Measurements from ENCODE around the gene SRPRB. TPM values are rescaled to one million over a fixed set of nuclear protein-coding genes. Genes with fewer than 3 reads are reported as not detected.
A peak's percentile ranks its signal among the peaks of the same experiment; 100 is the strongest.

SRPRB gene
- total RNA-seq, 1 experiment from 2014 or later: 61.0 TPM

DNA sequence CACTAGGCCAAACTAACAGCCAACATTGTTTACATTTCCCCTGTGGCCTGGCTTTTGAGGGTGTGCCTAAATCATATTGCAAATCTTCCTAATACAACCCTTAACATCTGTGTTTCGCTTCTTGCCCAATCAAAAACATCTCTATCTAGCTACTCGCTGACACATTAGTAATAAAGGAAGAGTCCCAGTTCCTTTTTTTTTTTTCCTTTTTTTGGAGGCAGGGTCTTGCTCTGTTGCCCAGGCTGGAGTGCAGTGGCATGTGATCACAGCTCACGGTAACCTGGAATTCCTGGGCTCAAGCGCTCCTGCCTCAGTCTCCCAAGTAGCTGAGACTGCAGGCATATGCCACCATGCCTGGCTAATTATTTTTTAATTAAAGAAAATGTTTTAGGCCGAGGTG, 2.1 kb upstream of the SRPRB start (continued):
- TF ChIP-seq REST (IDR thresholded peaks at IDR 0.05; ENCODE audit: low read depth): no peak

GRCh38 chr3:133804896-133805295, 719 bp upstream of the SRPRB start:
- no peak for TF ChIP-seq CEBPB (IDR thresholded peaks at IDR 0.05; ENCODE audit: low read depth)
- no peak for TF ChIP-seq POLR2AphosphoS5 (IDR thresholded peaks at IDR 0.05; ENCODE audit: low read depth, low read length)
- TF ChIP-seq SIN3A (IDR thresholded peaks at IDR 0.05; ENCODE audit: low read depth): no peak
- TF ChIP-seq, protein P1, sequence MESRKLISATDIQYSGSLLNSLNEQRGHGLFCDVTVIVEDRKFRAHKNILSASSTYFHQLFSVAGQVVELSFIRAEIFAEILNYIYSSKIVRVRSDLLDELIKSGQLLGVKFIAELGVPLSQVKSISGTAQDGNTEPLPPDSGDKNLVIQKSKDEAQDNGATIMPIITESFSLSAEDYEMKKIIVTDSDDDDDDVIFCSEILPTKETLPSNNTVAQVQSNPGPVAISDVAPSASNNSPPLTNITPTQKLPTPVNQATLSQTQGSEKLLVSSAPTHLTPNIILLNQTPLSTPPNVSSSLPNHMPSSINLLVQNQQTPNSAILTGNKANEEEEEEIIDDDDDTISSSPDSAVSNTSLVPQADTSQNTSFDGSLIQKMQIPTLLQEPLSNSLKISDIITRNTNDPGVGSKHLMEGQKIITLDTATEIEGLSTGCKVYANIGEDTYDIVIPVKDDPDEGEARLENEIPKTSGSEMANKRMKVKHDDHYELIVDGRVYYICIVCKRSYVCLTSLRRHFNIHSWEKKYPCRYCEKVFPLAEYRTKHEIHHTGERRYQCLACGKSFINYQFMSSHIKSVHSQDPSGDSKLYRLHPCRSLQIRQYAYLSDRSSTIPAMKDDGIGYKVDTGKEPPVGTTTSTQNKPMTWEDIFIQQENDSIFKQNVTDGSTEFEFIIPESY (IDR thresholded peaks at IDR 0.05; ENCODE audit: extremely low read depth, insufficient replicate concordance, low read length): no peak
- TF ChIP-seq ELF1 (IDR thresholded peaks at IDR 0.05; ENCODE audit: borderline replicate concordance, low read depth): no peak
- no peak for TF ChIP-seq REST (IDR thresholded peaks at IDR 0.05; ENCODE audit: low read depth)
- no peak for TF ChIP-seq EZH2phosphoT487 (IDR thresholded peaks at IDR 0.05; ENCODE audit: borderline replicate concordance)
- no peak for TF ChIP-seq CBX3 (IDR thresholded peaks at IDR 0.05; ENCODE audit: low read depth)
- TF ChIP-seq SRF (IDR thresholded peaks at IDR 0.05; ENCODE audit: low read depth): no peak
- TF ChIP-seq MAX (IDR thresholded peaks at IDR 0.05): no peak
- no peak for TF ChIP-seq EZH2 (IDR thresholded peaks at IDR 0.05)
- no peak for TF ChIP-seq ZFX (IDR thresholded peaks at IDR 0.05)
- TF ChIP-seq POLR2A (IDR thresholded peaks at IDR 0.05; ENCODE audit: borderline replicate concordance, extremely low read depth, insufficient read depth, insufficient read length): no peak
- no peak for TF ChIP-seq ZNF274 (IDR thresholded peaks at IDR 0.05; ENCODE audit: low read depth, low read length)
- TF ChIP-seq TCF7L2 (IDR thresholded peaks at IDR 0.05; ENCODE audit: borderline replicate concordance, extremely low read depth, insufficient read depth, insufficient read length): no peak
- TF ChIP-seq, protein P2, sequence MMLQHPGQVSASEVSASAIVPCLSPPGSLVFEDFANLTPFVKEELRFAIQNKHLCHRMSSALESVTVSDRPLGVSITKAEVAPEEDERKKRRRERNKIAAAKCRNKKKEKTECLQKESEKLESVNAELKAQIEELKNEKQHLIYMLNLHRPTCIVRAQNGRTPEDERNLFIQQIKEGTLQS (IDR thresholded peaks at IDR 0.05): no peak
- TF ChIP-seq EGR1 (IDR thresholded peaks at IDR 0.05; ENCODE audit: low read depth): no peak
- peaks cover 3 to 11% of the 10 kb centered on the region in 2 experiments for H3K4me1 ChIP-seq (ENCODE audit: control insufficient read depth in 1 of 2, insufficient read depth in 2 of 2, low read length in 2 of 2)
- RAD21 ChIA-PET (ENCODE audit: low non-redundant PET in 1 of 2, low total read pairs in 2 of 2, uncharacterized antibody in 2 of 2, unreplicated experiment in 2 of 2): no interaction called here
- peak overlapping the region; percentile 87 to 89; a peak in 3 of 4 replicates for H3K4me3 ChIP-seq (replicated peaks in 1 of 2; ENCODE audit: low read depth in 1 of 2, low read length in 2 of 2)
- ATAC-seq (no peak), DNase-seq (ENCODE audit: low read depth, low spot score) (no peak)
- BruUV-seq (replicated peaks): no TSS peak
- no peaks in the 10 kb centered on the region for H3K27me3 ChIP-seq (ENCODE audit: insufficient read depth, low read length)
- POLR2A ChIA-PET: no interaction called here
- H3K4me2 ChIP-seq (ENCODE audit: low read length): peak overlapping the region; percentile 77
- intact Hi-C loops (cut with micrococcal nuclease): loop anchor here (5.0 to 10.0 kb wide), 3 partner anchors 143 to 417 kb away; partner anchors contain the start of gene TOPBP1
- no peaks in the 10 kb centered on the region for H3K9me3 ChIP-seq (ENCODE audit: control insufficient read depth in 1 of 2, insufficient read depth in 1 of 2, low read depth in 1 of 2, low read length in 2 of 2)
- H3K79me2 ChIP-seq (ENCODE audit: insufficient read depth, low read length): peaks cover 28% of the 10 kb centered on the region
- H3K9ac ChIP-seq (ENCODE audit: low read length): no peak overlapping the region
- peaks cover 6 to 9% of the 10 kb centered on the region in 2 experiments; a peak in 3 of 4 replicates for H3K36me3 ChIP-seq (ENCODE audit: control insufficient read depth in 1 of 2, insufficient read depth in 2 of 2, low read length in 2 of 2)
- H3K9me2 ChIP-seq (ENCODE audit: insufficient read depth): no peaks in the 10 kb centered on the region
- H2AFZ ChIP-seq (ENCODE audit: low read depth, low read length, poor library complexity, severe bottlenecking): peak overlapping the region; percentile 99
- H3K27ac ChIP-seq (ENCODE audit: low read depth, low read length): no peak overlapping the region
- H4K20me1 ChIP-seq (ENCODE audit: insufficient read depth): no peaks in the 10 kb centered on the region
- CTCF ChIA-PET: no interaction called here
